CD4-positive, alpha-beta T cell treated with Interleukin-15 for 4 hours (primary cell): Measurements from ENCODE around the gene KRTAP10-1.

Experiments
- DNase-seq: peaks from one replicate; pipeline ENCODE4 v3.0.0-alpha.2; 2020; ENCODE audit warnings: low spot score

The KRTAP10-1 gene

GRCh38 chr21:44548922-44549321 is 8.9 kb upstream of the KRTAP10-1 start:
- no peak for DNase-seq

GRCh38 chr21:44548381-44548780 is 8.4 kb upstream of the KRTAP10-1 start:
- no peak for DNase-seq

- peak; percentile 37 for DNase-seq
These were observed 7.8 kb upstream of the KRTAP10-1 start for GRCh38 chr21:44547656-44548331.

- no peak for DNase-seq
These were observed 4.6 kb upstream of the KRTAP10-1 start for GRCh38 chr21:44544566-44544965.

- no peak for DNase-seq
These were observed 2.7 kb upstream of the KRTAP10-1 start for GRCh38 chr21:44542716-44543115.

- DNase-seq, result no peak
These were observed 820 bp upstream of the KRTAP10-1 start for GRCh38 chr21:44540741-44541288.

- DNase-seq, result no peak
These were observed 949 bp downstream of the KRTAP10-1 start for GRCh38 chr21:44539046-44539445.

GRCh38 chr21:44537930-44538911 is 1.8 kb downstream of the KRTAP10-1 start:
- DNase-seq, result no peak

- no peak for DNase-seq
These were observed 4.0 kb downstream of the KRTAP10-1 start for GRCh38 chr21:44535963-44536362.

GRCh38 chr21:44534688-44535087 is 5.3 kb downstream of the KRTAP10-1 start:
- no peak for DNase-seq

- DNase-seq, result no peak
These were observed 5.9 kb downstream of the KRTAP10-1 start for GRCh38 chr21:44533891-44534627.

GRCh38 chr21:44533121-44533890 is 6.7 kb downstream of the KRTAP10-1 start:
- no peak for DNase-seq

- no peak for DNase-seq
These were observed 7.3 kb downstream of the KRTAP10-1 start for GRCh38 chr21:44532712-44533111.

- DNase-seq, result no peak
These were observed 8.1 kb downstream of the KRTAP10-1 start for GRCh38 chr21:44531606-44532564.

- DNase-seq, result no peak
These were observed 8.9 kb downstream of the KRTAP10-1 start for GRCh38 chr21:44530903-44531605.

- DNase-seq, result no peak
These were observed 9.6 kb downstream of the KRTAP10-1 start for GRCh38 chr21:44530221-44530902.

GRCh38 chr21:44529503-44530125 is 10.4 kb downstream of the KRTAP10-1 start:
- no peak for DNase-seq

- DNase-seq, result no peak
These were observed 11.0 kb downstream of the KRTAP10-1 start for GRCh38 chr21:44529011-44529421.

- no peak for DNase-seq
These were observed 11.4 kb downstream of the KRTAP10-1 start for GRCh38 chr21:44528634-44528995.
